H1 (cell line): Measurements from ENCODE around the gene C6orf62. TPM values are rescaled to one million over a fixed set of nuclear protein-coding genes. Genes with fewer than 3 reads are reported as not detected.

Experiments used
- CTCF ChIA-PET: fragments of 300-600 bp; sonication (Branson Sonifier 250); formaldehyde crosslinking; loops from one replicate; lab custom pipeline; 2021; ENCODE audit not compliant: partially characterized antibody; lab: Charles Lee
- POLR2A ChIA-PET: fragments of 300-600 bp; sonication (Branson Sonifier 250); formaldehyde crosslinking; loops from one replicate; lab custom pipeline; 2021; ENCODE audit warnings: inconsistent platforms; ENCODE audit not compliant: partially characterized antibody; lab: Charles Lee
- DNase-seq, 2 experiments: peaks; one replicate each; pipeline versions ENCODE4 v3.0.0 to v3.0.0-alpha.2; 2010 to 2022; ENCODE audit warnings: low spot score in 2 of 2, low read depth in 1 of 2, mixed read lengths in 1 of 2
- FAIRE-seq: peaks from 2 replicates; lab custom pipeline; 2011; peaks lifted over from hg19 to GRCh38; lab: Jason Lieb, UNC
- H2AFZ ChIP-seq: 2 replicates; pipeline ENCODE4 v1.8.1; 2012; ENCODE audit warnings: low read length, inconsistent platforms
- H2AK5ac ChIP-seq: 2 replicates; pipeline ENCODE4 v1.6.1; 2013; ENCODE audit warnings: low read depth, low read length
- H2BK120ac ChIP-seq: replicated peaks from 2 replicates; pipeline ENCODE3; 2013; ENCODE audit warnings: low read depth, low read length, inconsistent platforms
- H2BK12ac ChIP-seq: 2 replicates; pipeline ENCODE4 v1.6.1; 2013; ENCODE audit warnings: low read depth, low read length
- H2BK15ac ChIP-seq: 2 replicates; pipeline ENCODE4 v1.6.1; 2013; ENCODE audit warnings: low read length
- H2BK20ac ChIP-seq: 2 replicates; pipeline ENCODE4 v1.6.1; 2013; ENCODE audit warnings: low read length
- H2BK5ac ChIP-seq: 2 replicates; pipeline ENCODE4 v1.6.1; 2013; ENCODE audit warnings: low read depth, low read length
- H3K14ac ChIP-seq: 2 replicates; pipeline ENCODE4 v1.6.1; 2013; ENCODE audit warnings: inconsistent platforms; ENCODE audit not compliant: insufficient read length
- H3K18ac ChIP-seq: 2 replicates; pipeline ENCODE4 v1.6.1; 2013; ENCODE audit warnings: low read length; ENCODE audit errors: extremely low read depth
- H3K23ac ChIP-seq: 2 replicates; pipeline ENCODE4 v1.6.1; 2013; ENCODE audit warnings: inconsistent platforms; ENCODE audit not compliant: insufficient read length
- H3K23me2 ChIP-seq: 2 replicates; pipeline ENCODE4 v1.6.1; 2013; ENCODE audit warnings: low read depth, low read length
- H3K27ac ChIP-seq: 2 replicates; pipeline ENCODE4 v1.6.1; 2011; ENCODE audit warnings: low read depth, low read length, inconsistent platforms
- H3K27me3 ChIP-seq, 4 experiments: replicated peaks in 1 of 4; 1 replicate in 1 of 4; 2 replicates in 3 of 4; pipeline versions ENCODE4 v1.6.1 to v1.8.1; 2011 to 2013; ENCODE audit warnings: low read length in 3 of 4, mild to moderate bottlenecking in 3 of 4, inconsistent platforms in 2 of 4, mixed read lengths in 2 of 4, moderate library complexity in 1 of 4; ENCODE audit not compliant: control insufficient read depth in 3 of 4, insufficient read depth in 3 of 4; ENCODE audit errors: extremely low read depth in 1 of 4
- H3K36me3 ChIP-seq, 4 experiments: 2 replicates each; pipeline versions ENCODE4 v1.6.1 to v1.8.1; 2011 to 2013; ENCODE audit warnings: mild to moderate bottlenecking in 4 of 4, low read length in 3 of 4, moderate library complexity in 2 of 4, control low read depth in 1 of 4, inconsistent platforms in 1 of 4; ENCODE audit not compliant: insufficient read depth in 4 of 4, control insufficient read depth in 2 of 4
- H3K4ac ChIP-seq: replicated peaks from 2 replicates; pipeline ENCODE3; 2013; ENCODE audit warnings: low read length, low read depth, mixed read lengths, inconsistent platforms; ENCODE audit not compliant: insufficient read length
- H3K4me1 ChIP-seq, 4 experiments: replicated peaks in 1 of 4; 1 replicate in 1 of 4; 2 replicates in 3 of 4; pipeline versions ENCODE4 v1.6.1 to v1.8.1; 2011 to 2013; ENCODE audit warnings: low read length in 3 of 4, inconsistent platforms in 2 of 4, mixed read lengths in 1 of 4; ENCODE audit not compliant: insufficient read depth in 4 of 4, control insufficient read depth in 3 of 4
- H3K4me2 ChIP-seq, 2 experiments: 2 replicates each; pipeline versions ENCODE4 v1.6.1 to v1.8.1; 2011 to 2013; ENCODE audit warnings: low read depth in 2 of 2, low read length in 2 of 2, control low read depth in 1 of 2, inconsistent platforms in 1 of 2, mild to moderate bottlenecking in 1 of 2; ENCODE audit not compliant: insufficient read depth in 1 of 2
- H3K4me3 ChIP-seq, 4 experiments: fragments of 200-600, 300-600 bp in 1 of 4; sonication (generic), shearing (Covaris generic), sonication (Bioruptor Twin) in 1 of 4; 2 replicates each; pipeline versions ENCODE4 v1.5.1 to v1.8.1; 2011 to 2016; ENCODE audit warnings: low read length in 4 of 4, low read depth in 3 of 4, control low read depth in 2 of 4, inconsistent platforms in 2 of 4, mild to moderate bottlenecking in 2 of 4, mixed read lengths in 1 of 4, moderate library complexity in 1 of 4; ENCODE audit not compliant: insufficient read depth in 2 of 4; ENCODE audit errors: extremely low read depth in 1 of 4
- H3K56ac ChIP-seq: replicated peaks from 2 replicates; pipeline ENCODE3; 2013; ENCODE audit warnings: low read depth, mild to moderate bottlenecking, mixed read lengths, low read length, inconsistent platforms; ENCODE audit not compliant: insufficient read length
- H3K79me1 ChIP-seq: 2 replicates; pipeline ENCODE4 v1.6.1; 2013; ENCODE audit warnings: low read depth, low read length, control low read depth
- H3K79me2 ChIP-seq, 2 experiments: 2 replicates each; pipeline versions ENCODE4 v1.6.1 to v1.8.1; 2012 to 2013; ENCODE audit warnings: low read length in 2 of 2, mild to moderate bottlenecking in 2 of 2, inconsistent platforms in 1 of 2; ENCODE audit not compliant: insufficient read depth in 2 of 2, control insufficient read depth in 1 of 2
- H3K9ac ChIP-seq, 4 experiments: replicated peaks in 1 of 4; 1 replicate in 1 of 4; 2 replicates in 3 of 4; pipeline versions ENCODE4 v1.6.1 to v1.8.1; 2011 to 2013; ENCODE audit warnings: low read depth in 3 of 4, low read length in 3 of 4, control low read depth in 2 of 4, mild to moderate bottlenecking in 2 of 4, moderate library complexity in 2 of 4, inconsistent platforms in 1 of 4; ENCODE audit errors: extremely low read depth in 1 of 4
- H3K9me3 ChIP-seq, 2 experiments: 2 replicates each; pipeline versions ENCODE4 v1.6.1 to v1.8.1; 2012 to 2013; ENCODE audit warnings: mild to moderate bottlenecking in 2 of 2, moderate library complexity in 2 of 2, control low read depth in 1 of 2, inconsistent platforms in 1 of 2, low read depth in 1 of 2, low read length in 1 of 2, mixed read lengths in 1 of 2; ENCODE audit not compliant: insufficient read depth in 2 of 2
- H4K20me1 ChIP-seq, 2 experiments: replicated peaks in 1 of 2; 2 replicates each; pipeline versions ENCODE3 to v1.8.1; 2011 to 2013; ENCODE audit warnings: inconsistent platforms in 2 of 2, low read length in 2 of 2, mild to moderate bottlenecking in 1 of 2; ENCODE audit not compliant: insufficient read depth in 2 of 2, control insufficient read depth in 1 of 2
- H4K5ac ChIP-seq: 2 replicates; pipeline ENCODE4 v1.6.1; 2013; ENCODE audit warnings: low read length, low read depth, mixed read lengths, inconsistent platforms; ENCODE audit not compliant: insufficient read length
- H4K8ac ChIP-seq: 2 replicates; pipeline ENCODE4 v1.8.0; 2013; ENCODE audit warnings: mild to moderate bottlenecking, moderate library complexity, low read length, inconsistent platforms; ENCODE audit not compliant: insufficient read depth; ENCODE audit errors: extremely low read depth
- H4K91ac ChIP-seq: replicated peaks from 2 replicates; pipeline ENCODE3; 2013; ENCODE audit warnings: low read length, mixed read lengths, inconsistent platforms; ENCODE audit not compliant: insufficient read length
- GABPA ChIP-seq: IDR thresholded peaks from 2 replicates; pipeline ENCODE4 v1.6.1; 2011; ENCODE audit warnings: mild to moderate bottlenecking, low read length, moderate library complexity, borderline replicate concordance; ENCODE audit not compliant: insufficient read depth
- WGBS, 2 experiments: shearing (Covaris generic) in 1 of 2; methylation state at CpG; one replicate each; pipeline versions ENCODE4 v1.1.6 to v1.1.7; 2013 to 2015; ENCODE audit warnings: low lambda C conversion rate in 2 of 2, mixed read lengths in 2 of 2, inconsistent platforms in 1 of 2, low coverage in 1 of 2, missing lambda C conversion rate in 1 of 2; ENCODE audit not compliant: insufficient replicate concordance in 2 of 2, insufficient coverage in 1 of 2, insufficient read length in 1 of 2; ENCODE audit errors: extremely low coverage in 1 of 2, missing lambda C conversion rate in 1 of 2; 5-methylcytosine and 5-hydroxymethylcytosine counted together
- polyA plus RNA-seq, 7 experiments: library from polyadenylated mRNA; depleted of rRNA in 3 of 7; stranded (reverse) in 5 of 7; unstranded in 2 of 7; fragments of >200 nt in 5 of 7; fragments of 200-250 nt in 2 of 7; gene quantifications; 1 replicate in 5 of 7; 2 replicates in 1 of 7; 4 replicates in 1 of 7; pipeline versions ENCODE4 v1.2.1 to v1.2.3, GENCODE V29; 2011 to 2013; ENCODE audit warnings: missing spikeins in 2 of 7, mixed read lengths in 2 of 7
- total RNA-seq: library from RNA; stranded (reverse); fragmentation: NEBNext Ultra II Directional; extraction: Animal tissue kit (Norgen Biotek cat#: 25700); gene quantifications from 2 replicates; pipeline ENCODE4 v1.2.1, GENCODE V29; 2021

C6orf62 gene
- total and polyA plus RNA-seq, 2 of the 8 experiments (the other 6 are each of a cell fraction or from before 2014, with no cell fraction given) = 25.6 to 101 TPM

GRCh38 chr6:24749297-24749696, 30.3 kb upstream of the C6orf62 start:
- H3K23ac ChIP-seq = no peak overlapping the region
- no peak overlapping the region for H2BK15ac ChIP-seq
- no peak overlapping the region for H3K4me3 ChIP-seq
- no peaks in the 10 kb centered on the region for H3K27me3 ChIP-seq
- no peaks in the 10 kb centered on the region for H3K4me1 ChIP-seq
- DNase-seq (no peak), FAIRE-seq (no peak)
- no peak overlapping the region for H2BK5ac ChIP-seq
- no peak overlapping the region for H3K27ac ChIP-seq
- H4K20me1 ChIP-seq = no peaks in the 10 kb centered on the region
- H2AK5ac ChIP-seq = no peak overlapping the region
- no peak for TF ChIP-seq GABPA
- 89% methylated on average over 3 of the region's 3 CpGs; no CpG with 5 or more reads in 1 of the 2 experiments for WGBS, 2 experiments
- H3K56ac ChIP-seq = no peak overlapping the region
- H3K9ac ChIP-seq = no peak overlapping the region
- ChIA-PET POLR2A (interaction anchor here (1.0 to 1.3 kb wide), 2 partner anchors 11 to 28 kb away, joined by 3 read pairs; no protein-coding TSS in a partner anchor), CTCF (no interaction called here)
- no peak overlapping the region for H2AFZ ChIP-seq
- no peak overlapping the region for H4K91ac ChIP-seq
- H3K14ac ChIP-seq = no peak overlapping the region
- no peaks in the 10 kb centered on the region for H3K79me1 ChIP-seq
- no peak overlapping the region for H3K4ac ChIP-seq
- no peak overlapping the region for H4K8ac ChIP-seq
- no peak overlapping the region for H2BK12ac ChIP-seq
- H3K36me3 ChIP-seq = no peaks in the 10 kb centered on the region
- no peak overlapping the region for H3K18ac ChIP-seq
- no peak overlapping the region for H3K4me2 ChIP-seq
- H2BK120ac ChIP-seq = no peak overlapping the region
- H2BK20ac ChIP-seq = no peak overlapping the region
- H4K5ac ChIP-seq = no peak overlapping the region
- no peaks in the 10 kb centered on the region for H3K9me3 ChIP-seq
- no peaks in the 10 kb centered on the region for H3K23me2 ChIP-seq
- no peaks in the 10 kb centered on the region for H3K79me2 ChIP-seq
